A673 (cell line): ENCODE results near the gene MT1G.

Experiments
- CTCF ChIP-seq: fragments of 300-800, 200-600 bp; sonication (generic); conservative IDR thresholded peaks from 2 replicates; pipeline ENCODE4 v1.5.1; 2017; ENCODE audit warnings: low read depth, mild to moderate bottlenecking, antibody characterized with exemption, low read length, moderate library complexity, mixed read lengths
- EZH2 ChIP-seq: fragments of 200-600 bp; sonication (generic); IDR thresholded peaks from 2 replicates; pipeline ENCODE4 v1.6.1; 2017; ENCODE audit warnings: borderline replicate concordance, low read depth, mild to moderate bottlenecking, mixed read lengths, antibody characterized with exemption, low read length; ENCODE audit not compliant: poor library complexity, severe bottlenecking

DNA sequence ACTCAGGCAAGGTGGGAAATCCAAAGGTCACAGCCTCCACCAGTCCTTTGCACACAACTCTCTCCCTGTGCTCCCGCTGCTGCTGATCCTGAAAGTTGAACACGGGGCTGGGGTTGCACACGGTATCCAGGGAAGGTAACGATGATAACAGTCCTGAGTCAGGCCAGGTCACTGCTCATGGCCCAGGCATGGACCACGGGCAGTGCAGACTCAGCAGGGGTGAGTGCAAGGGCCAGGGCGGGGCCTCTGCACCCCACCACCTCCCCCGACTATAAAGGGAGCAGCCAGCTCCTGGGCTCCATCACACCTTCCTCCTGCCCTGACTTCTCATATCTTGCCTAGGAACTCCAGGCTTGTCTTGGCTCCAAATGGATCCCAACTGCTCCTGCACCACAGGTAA lies 16.3 kb downstream of the MT1G start, which contains the start of gene MT1B:
- TF ChIP-seq CTCF (no peak), EZH2 (no peak)
